Body of pancreas (tissue), 4 donors: ENCODE data around the gene CCBE1. TPM values are rescaled to one million over a fixed set of nuclear protein-coding genes. Genes with fewer than 3 reads are reported as not detected.

ENCODE experiments used
- ATAC-seq: fragments of 150-250 bp; one replicate; pipeline ENCODE4 v1.9.1; 2016
- DNase-seq, 4 donors: peaks; one replicate each; pipeline ENCODE4 v3.0.0-alpha.2; 2019
- H3K27ac ChIP-seq, 4 donors: fragments of 200-600 bp; sonication (generic); 1 replicate in 3 of 4; 2 replicates in 1 of 4; pipeline versions ENCODE4 v1.5.1 to v1.6.1; 2016 to 2019; ENCODE audit warnings: mild to moderate bottlenecking in 1 of 4, mixed read lengths in 1 of 4, moderate library complexity in 1 of 4
- H3K27me3 ChIP-seq, 2 donors: fragments of 200-600 bp; sonication (generic); one replicate each; pipeline ENCODE4 v1.6.0; 2016; ENCODE audit warnings: mild to moderate bottlenecking in 1 of 2
- H3K36me3 ChIP-seq, 2 donors: fragments of 200-600 bp; sonication (generic); replicated peaks in 1 of 2; 2 replicates each; pipeline ENCODE4 v1.5.1; 2016; ENCODE audit warnings: low read depth in 2 of 2; ENCODE audit not compliant: insufficient read depth in 1 of 2
- H3K4me1 ChIP-seq: fragments of 200-600 bp; sonication (generic); one replicate; pipeline ENCODE4 v1.6.0; 2016
- H3K4me3 ChIP-seq, 2 donors: fragments of 200-600 bp; sonication (generic); 1 replicate in 1 of 2; 2 replicates in 1 of 2; pipeline ENCODE4 v1.5.1; 2016 to 2019
- H3K9me3 ChIP-seq, 3 donors: fragments of 200-600 bp; sonication (generic); 1 replicate in 2 of 3; 2 replicates in 1 of 3; pipeline ENCODE4 v1.5.1; 2016
- POLR2A ChIP-seq, 3 donors: fragments of 450-650 bp; IDR thresholded peaks; one replicate each; pipeline ENCODE4 v1.6.1; 2016; ENCODE audit warnings: antibody characterized with exemption in 3 of 3, mild to moderate bottlenecking in 2 of 3
- WGBS, 2 donors: methylation state at CpG; one replicate each; pipeline ENCODE4 v1.1.5; 2017; 5-methylcytosine and 5-hydroxymethylcytosine counted together
- intact Hi-C: fragments of 100-400 bp; cut with DNase I; formaldehyde crosslinking; loops from one replicate; pipeline ENCODE4 v1.15.1; 2023
- total RNA-seq, 2 donors: library from RNA; depleted of rRNA; stranded (reverse); fragments of >200 nt; gene quantifications; one replicate each; pipeline ENCODE4 v1.1.0, GENCODE V29; 2016
- TF ChIP-seq, protein P1 (sequence below), 7 experiments: fragments of 450-650 bp in 4 of 7; fragments of 200-600 bp in 3 of 7; sonication (generic) in 3 of 7; IDR thresholded peaks; one replicate each; pipeline ENCODE4 v1.5.1; 2016 to 2019; ENCODE audit warnings: antibody characterized with exemption in 7 of 7

CCBE1 gene
- total RNA-seq, 2 donors from 2014 or later: 0.99 to 4.4 TPM

DNA sequence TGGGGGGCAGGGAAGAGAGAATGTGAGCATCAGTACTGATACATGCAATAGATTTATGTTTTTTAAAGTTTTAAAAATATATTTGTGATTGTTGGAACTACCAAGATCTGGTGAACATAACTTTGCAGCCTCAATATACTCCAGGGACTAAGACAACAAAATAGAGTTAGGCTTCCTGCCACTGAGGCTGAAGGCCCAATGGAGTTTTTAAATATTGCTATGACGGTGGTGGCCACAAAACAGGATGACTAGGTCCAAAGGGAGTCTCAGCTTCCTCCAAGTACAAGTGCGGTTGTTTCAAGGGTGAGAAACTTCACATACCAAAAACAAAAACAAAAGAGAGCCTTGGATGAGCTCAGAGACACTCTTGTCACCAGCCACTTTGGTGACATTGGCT, 72.9 kb downstream of the CCBE1 start:
- no peaks in the 10 kb centered on the region for H3K36me3 ChIP-seq
- DNase-seq (no peak), ATAC-seq (no peak)
- H3K9me3 ChIP-seq: no peaks in the 10 kb centered on the region
- intact Hi-C loops: no loop called here
- 50 to 88% methylated on average over 2 of the region's 2 CpGs for WGBS, 2 donors
- no peak overlapping the region for H3K27ac ChIP-seq
- H3K27me3 ChIP-seq: no peaks in the 10 kb centered on the region
- TF ChIP-seq, protein P1, sequence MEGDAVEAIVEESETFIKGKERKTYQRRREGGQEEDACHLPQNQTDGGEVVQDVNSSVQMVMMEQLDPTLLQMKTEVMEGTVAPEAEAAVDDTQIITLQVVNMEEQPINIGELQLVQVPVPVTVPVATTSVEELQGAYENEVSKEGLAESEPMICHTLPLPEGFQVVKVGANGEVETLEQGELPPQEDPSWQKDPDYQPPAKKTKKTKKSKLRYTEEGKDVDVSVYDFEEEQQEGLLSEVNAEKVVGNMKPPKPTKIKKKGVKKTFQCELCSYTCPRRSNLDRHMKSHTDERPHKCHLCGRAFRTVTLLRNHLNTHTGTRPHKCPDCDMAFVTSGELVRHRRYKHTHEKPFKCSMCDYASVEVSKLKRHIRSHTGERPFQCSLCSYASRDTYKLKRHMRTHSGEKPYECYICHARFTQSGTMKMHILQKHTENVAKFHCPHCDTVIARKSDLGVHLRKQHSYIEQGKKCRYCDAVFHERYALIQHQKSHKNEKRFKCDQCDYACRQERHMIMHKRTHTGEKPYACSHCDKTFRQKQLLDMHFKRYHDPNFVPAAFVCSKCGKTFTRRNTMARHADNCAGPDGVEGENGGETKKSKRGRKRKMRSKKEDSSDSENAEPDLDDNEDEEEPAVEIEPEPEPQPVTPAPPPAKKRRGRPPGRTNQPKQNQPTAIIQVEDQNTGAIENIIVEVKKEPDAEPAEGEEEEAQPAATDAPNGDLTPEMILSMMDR (IDR thresholded peaks at IDR 0.05): no peak
- no peak for TF ChIP-seq POLR2A (IDR thresholded peaks at IDR 0.05)
- H3K4me3 ChIP-seq: no peak overlapping the region
- no peaks in the 10 kb centered on the region for H3K4me1 ChIP-seq

DNA sequence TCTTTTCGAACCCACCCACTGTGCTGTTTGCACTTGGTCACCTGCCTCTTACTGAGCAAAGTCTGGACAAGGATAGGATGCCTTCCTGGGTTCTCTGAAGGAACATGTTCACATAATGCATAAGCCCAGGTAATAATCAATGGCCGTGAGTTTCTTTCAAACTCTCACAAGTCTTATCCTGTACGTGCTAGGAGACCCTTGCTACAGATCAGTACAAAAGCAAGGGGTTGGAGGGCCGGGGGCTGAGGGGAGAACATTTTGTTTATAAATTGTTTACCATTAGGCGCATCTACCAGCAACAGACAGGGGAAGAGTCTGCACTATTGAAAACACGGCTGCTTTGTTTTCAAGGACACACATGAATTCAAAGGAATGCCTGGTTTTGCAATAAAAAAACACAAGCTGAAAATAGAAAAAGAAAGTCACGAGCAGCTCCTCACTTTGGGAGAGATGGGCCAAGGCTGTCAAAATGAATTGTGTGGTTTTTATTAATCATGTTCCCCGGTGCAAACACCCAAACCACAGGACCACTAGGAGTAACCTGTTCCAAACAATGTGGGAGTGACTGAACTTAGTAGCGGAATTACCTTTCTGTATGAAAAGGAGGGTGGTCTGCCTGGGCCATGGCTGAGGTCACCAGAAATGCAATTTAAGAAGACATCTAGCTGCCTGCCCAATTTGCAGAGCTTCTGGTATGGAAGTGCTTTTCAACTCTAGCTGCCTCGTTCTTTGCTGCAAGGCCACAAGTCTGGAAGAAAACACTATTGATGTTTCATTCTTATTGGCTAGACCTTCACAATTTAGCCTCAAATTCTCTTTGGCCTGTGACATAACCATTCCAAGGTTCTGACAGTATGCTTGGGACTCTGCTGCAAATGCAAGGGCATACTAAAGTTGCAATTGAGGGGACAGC, 73.5 kb downstream of the CCBE1 start:
- WGBS, 2 donors: 41 to 49% methylated on average over 10 of the region's 10 CpGs
- no peaks in the 10 kb centered on the region for H3K9me3 ChIP-seq
- H3K27me3 ChIP-seq: no peaks in the 10 kb centered on the region
- no peaks in the 10 kb centered on the region for H3K36me3 ChIP-seq
- H3K4me3 ChIP-seq: no peak overlapping the region
- H3K4me1 ChIP-seq: no peaks in the 10 kb centered on the region
- ATAC-seq (peak; percentile 27), DNase-seq (no peak)
- intact Hi-C loops: no loop called here
- no peak overlapping the region for H3K27ac ChIP-seq
- TF ChIP-seq, protein P1 (IDR thresholded peaks at IDR 0.05): no peak

DNA sequence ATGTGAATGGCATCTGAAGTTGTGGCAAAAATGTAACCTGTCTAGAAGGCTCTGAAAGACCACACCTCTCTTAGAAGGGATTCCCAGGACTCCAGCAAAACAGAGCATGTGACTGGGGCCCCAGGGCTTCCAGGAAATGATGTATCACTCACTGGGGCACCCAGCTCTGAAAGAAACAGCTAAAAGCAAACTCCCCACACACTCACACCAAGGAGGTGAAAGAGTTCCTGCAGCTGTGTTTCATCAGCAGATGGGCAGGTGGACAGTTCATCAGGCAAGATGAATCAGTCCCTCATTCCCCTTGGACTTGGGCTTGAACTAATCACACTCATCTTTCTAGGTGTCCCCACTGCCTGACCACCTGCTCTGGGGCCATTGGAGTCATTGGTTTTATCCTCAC, 76.2 kb downstream of the CCBE1 start:
- TF ChIP-seq, protein P1 (IDR thresholded peaks at IDR 0.05): no peak
- no peak for TF ChIP-seq POLR2A (IDR thresholded peaks at IDR 0.05)
- Histone ChIP-seq H3K4me3 (no peak overlapping the region), H3K36me3 (no peaks in the 10 kb centered on the region), H3K4me1 (peaks cover 4% of the 10 kb centered on the region), H3K27ac (no peak overlapping the region), H3K9me3 (no peaks in the 10 kb centered on the region), H3K27me3 (no peaks in the 10 kb centered on the region)
- DNase-seq (no peak), ATAC-seq (no peak)
- intact Hi-C loops: no loop called here

DNA sequence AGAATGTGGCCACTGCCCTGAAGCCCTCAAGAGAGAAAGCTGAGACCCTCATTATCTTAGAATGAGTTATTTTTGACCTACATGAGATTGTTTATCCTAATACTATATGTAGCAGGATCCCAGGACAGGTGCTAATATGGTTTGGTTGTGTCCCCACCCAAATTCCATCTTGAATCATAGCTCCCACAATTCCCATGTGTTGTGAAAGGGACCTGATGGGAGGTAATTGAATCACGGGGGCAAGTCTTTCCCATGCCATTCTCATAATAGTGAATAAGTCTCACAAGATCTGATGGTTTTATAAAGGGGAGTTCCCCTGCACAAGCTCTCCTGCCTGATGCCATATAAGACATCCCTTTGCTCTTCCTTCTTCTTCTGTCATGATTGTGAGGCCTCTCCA, 76.8 kb downstream of the CCBE1 start:
- intact Hi-C loops: no loop called here
- WGBS, 2 donors: 50 to 81% methylated on average over 1 of the region's 1 CpG
- DNase-seq (no peak), ATAC-seq (no peak)
- no peak for TF ChIP-seq POLR2A (IDR thresholded peaks at IDR 0.05)
- TF ChIP-seq, protein P1 (IDR thresholded peaks at IDR 0.05): no peak
- Histone ChIP-seq H3K9me3 (no peaks in the 10 kb centered on the region), H3K36me3 (no peaks in the 10 kb centered on the region), H3K4me1 (peaks cover 4% of the 10 kb centered on the region), H3K4me3 (no peak overlapping the region), H3K27me3 (no peaks in the 10 kb centered on the region), H3K27ac (no peak overlapping the region)

DNA sequence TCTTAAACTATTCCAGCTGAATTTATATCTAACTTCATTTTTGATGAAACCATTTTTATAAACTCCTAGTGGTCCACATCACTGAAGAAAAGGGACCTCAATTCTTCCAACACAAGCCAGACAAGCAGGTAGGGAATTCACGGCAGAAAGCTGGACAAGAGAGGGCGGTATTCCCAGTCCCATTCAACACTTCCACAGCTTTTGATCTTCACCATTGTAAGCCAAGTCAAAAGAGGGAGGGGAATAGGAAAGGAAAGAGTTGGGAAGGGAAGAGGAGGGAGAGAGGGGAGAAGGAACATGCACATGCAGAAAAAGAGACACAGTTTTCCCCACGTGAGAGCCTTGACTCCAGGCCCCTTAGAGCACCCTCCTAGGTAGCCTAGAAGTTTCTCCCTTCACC, 77.4 kb downstream of the CCBE1 start:
- no peaks in the 10 kb centered on the region for H3K27me3 ChIP-seq
- H3K4me1 ChIP-seq: peaks cover 4% of the 10 kb centered on the region
- intact Hi-C loops: no loop called here
- no peaks in the 10 kb centered on the region for H3K9me3 ChIP-seq
- DNase-seq (no peak), ATAC-seq (no peak)
- H3K4me3 ChIP-seq: no peak overlapping the region
- WGBS, 2 donors: 48 to 65% methylated on average over 3 of the region's 3 CpGs
- no peaks in the 10 kb centered on the region for H3K36me3 ChIP-seq
- H3K27ac ChIP-seq: no peak overlapping the region
- TF ChIP-seq, protein P1 (IDR thresholded peaks at IDR 0.05): no peak
- no peak for TF ChIP-seq POLR2A (IDR thresholded peaks at IDR 0.05)
